GM23248 (cell line): ENCODE data around the gene ARHGAP26. TPM values are rescaled to one million over a fixed set of nuclear protein-coding genes. Genes with fewer than 3 reads are reported as not detected.
A peak's percentile ranks its signal among the peaks of the same experiment; 100 is the strongest.

Source experiments
- DNase-seq: peaks from one replicate; pipeline ENCODE4 v3.0.0-alpha.2; 2015
- H2AFZ ChIP-seq: fragments of 200-600 bp; sonication (generic); 2 replicates; pipeline ENCODE4 v1.6.1; 2016; ENCODE audit warnings: antibody characterized with exemption
- H3F3A ChIP-seq: fragments of 200-600 bp; sonication (generic); 2 replicates; pipeline ENCODE4 v1.6.1; 2016; ENCODE audit warnings: mild to moderate bottlenecking, antibody characterized with exemption, mixed run types; ENCODE audit not compliant: insufficient read depth
- H3K27ac ChIP-seq: fragments of 200-600 bp; sonication (generic); 2 replicates; pipeline ENCODE4 v1.5.1; 2016; ENCODE audit warnings: mild to moderate bottlenecking
- H3K27me3 ChIP-seq: fragments of 200-600 bp; sonication (generic); replicated peaks from 2 replicates; pipeline ENCODE4 v1.6.1; 2016; ENCODE audit warnings: mild to moderate bottlenecking; ENCODE audit not compliant: insufficient read depth
- H3K36me3 ChIP-seq: fragments of 200-600 bp; sonication (generic); 2 replicates; pipeline ENCODE4 v1.6.1; 2016; ENCODE audit warnings: low read depth, mild to moderate bottlenecking
- H3K4me1 ChIP-seq: fragments of 200-600 bp; sonication (generic); 2 replicates; pipeline ENCODE4 v1.6.1; 2016; ENCODE audit warnings: mild to moderate bottlenecking; ENCODE audit not compliant: insufficient read depth
- H3K4me2 ChIP-seq: fragments of 200-600 bp; sonication (generic); one replicate; pipeline ENCODE4 v1.6.1; 2016; ENCODE audit warnings: mild to moderate bottlenecking; ENCODE audit not compliant: unreplicated experiment
- H3K4me3 ChIP-seq: fragments of 200-600 bp; sonication (generic); 2 replicates; pipeline ENCODE4 v1.5.1; 2016; ENCODE audit warnings: mild to moderate bottlenecking
- H3K79me2 ChIP-seq: fragments of 200-600 bp; sonication (generic); 2 replicates; pipeline ENCODE4 v1.6.1; 2016; ENCODE audit warnings: mild to moderate bottlenecking; ENCODE audit not compliant: insufficient read depth
- H3K9ac ChIP-seq: fragments of 200-600 bp; sonication (generic); 2 replicates; pipeline ENCODE4 v1.6.1; 2016; ENCODE audit warnings: mild to moderate bottlenecking
- H3K9me2 ChIP-seq: fragments of 200-600 bp; sonication (generic); 2 replicates; pipeline ENCODE4 v1.6.1; 2016; ENCODE audit warnings: mixed run types, mild to moderate bottlenecking, moderate library complexity; ENCODE audit not compliant: insufficient read depth
- H3K9me3 ChIP-seq: fragments of 200-600 bp; sonication (generic); one replicate; pipeline ENCODE4 v1.6.1; 2017; ENCODE audit warnings: low read depth
- H4K20me1 ChIP-seq: fragments of 200-600 bp; sonication (generic); 2 replicates; pipeline ENCODE4 v1.6.0; 2016; ENCODE audit not compliant: insufficient read depth
- EZH2 ChIP-seq: fragments of 200-600 bp; sonication (generic); IDR thresholded peaks from 2 replicates; pipeline ENCODE4 v1.6.1; 2018; ENCODE audit warnings: antibody characterized with exemption, mild to moderate bottlenecking; ENCODE audit not compliant: insufficient read depth, poor library complexity, severe bottlenecking
- EZH2phosphoT487 ChIP-seq: fragments of 200-600 bp; sonication (generic); IDR thresholded peaks from 2 replicates; pipeline ENCODE4 v1.6.1; 2018; ENCODE audit warnings: antibody characterized with exemption, moderate library complexity, mild to moderate bottlenecking, low read depth; ENCODE audit not compliant: insufficient read depth
- WGBS, 2 experiments: methylation state at CpG; one replicate each; pipeline ENCODE4 v1.1.6; 2015 to 2017; ENCODE audit warnings: low lambda C conversion rate in 2 of 2, low coverage in 1 of 2; ENCODE audit errors: missing lambda C conversion rate in 2 of 2; 5-methylcytosine and 5-hydroxymethylcytosine counted together
- in situ Hi-C: fragments of 300-500 bp; cut with MboI; formaldehyde crosslinking; loops from 2 replicates; pipeline ENCODE4 v1.15.0; 2020
- polyA plus RNA-seq: library from polyadenylated mRNA; unstranded; fragments of >200 nt; fragmentation: Nextera tagmentation; extraction: Ambion mirVana; gene quantifications from 2 replicates; pipeline ENCODE4 v1.2.1, GENCODE V29; 2016
- total RNA-seq: library from RNA; depleted of rRNA; stranded (reverse); fragments of >200 nt; shearing (Covaris generic); gene quantifications from 2 replicates; pipeline ENCODE4 v1.2.3, GENCODE V29; 2014

Gene ARHGAP26
- total and polyA plus RNA-seq, 2 experiments from 2014 or later = 1.6 to 1.7 TPM

DNA sequence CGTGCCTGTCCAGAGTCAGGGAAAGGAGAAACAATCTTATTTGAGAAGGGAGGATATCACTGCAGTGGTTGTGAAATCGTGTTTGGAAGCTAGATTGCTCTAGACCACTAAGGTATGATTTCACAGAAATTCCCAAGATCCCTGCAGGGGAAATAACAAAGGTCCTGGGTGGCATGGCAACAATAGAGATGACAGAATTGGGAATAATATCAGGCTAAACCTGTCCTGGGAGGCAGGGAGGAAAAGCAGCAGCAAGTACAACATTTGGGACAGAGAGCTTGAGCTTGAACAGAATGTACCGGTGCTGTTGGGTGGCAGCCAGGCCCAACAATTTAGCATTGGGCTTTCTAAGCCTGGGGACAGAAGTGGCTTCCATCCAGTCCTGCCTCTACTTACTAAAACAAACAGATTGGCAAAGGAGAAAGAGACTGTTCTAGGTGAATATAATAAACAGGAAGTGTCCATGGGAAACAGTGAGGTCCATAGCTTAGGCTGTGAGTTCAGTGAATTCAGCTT lies 17.0 kb upstream of the ARHGAP26 start:
- 12 to 16% methylated on average over 3 of the region's 3 CpGs for WGBS, 2 experiments
- Histone ChIP-seq H3F3A (peaks cover 17% of the 10 kb centered on the region), H3K9me3 (no peaks in the 10 kb centered on the region), H2AFZ (peak overlapping the region; percentile 23; the same call in 1 of the 2 replicates), H3K27me3 (no peaks in the 10 kb centered on the region), H3K4me1 (peaks cover 26% of the 10 kb centered on the region), H3K79me2 (no peaks in the 10 kb centered on the region), H3K9ac (no peak overlapping the region), H4K20me1 (no peaks in the 10 kb centered on the region), H3K9me2 (no peaks in the 10 kb centered on the region), H3K27ac (no peak overlapping the region), H3K4me2 (no peak overlapping the region), H3K36me3 (no peaks in the 10 kb centered on the region), H3K4me3 (no peak overlapping the region)
- TF ChIP-seq EZH2phosphoT487 (no peak), EZH2 (no peak)
- in situ Hi-C loops = no loop called here
- peak; percentile 43 for DNase-seq

DNA sequence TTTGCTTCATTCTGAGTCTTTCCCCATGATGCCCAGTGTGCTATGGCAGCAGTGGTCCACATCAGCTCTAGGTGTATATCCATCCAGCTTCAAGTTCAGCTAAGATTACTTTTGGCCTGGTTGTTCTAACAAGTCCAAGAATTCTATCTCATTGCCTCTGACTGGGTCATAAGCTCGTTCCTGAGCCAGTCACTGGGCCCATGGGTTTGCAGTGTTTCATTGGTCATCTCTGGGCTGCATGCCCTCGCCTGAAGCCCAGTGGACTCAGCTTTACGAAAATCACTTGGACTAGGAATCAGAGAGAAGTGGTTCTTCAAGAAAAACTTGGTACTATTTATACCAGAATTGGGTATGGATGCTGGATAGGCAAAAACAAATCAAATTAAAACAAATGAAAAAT lies 16.1 kb upstream of the ARHGAP26 start:
- in situ Hi-C loops = no loop called here
- no peak overlapping the region for H2AFZ ChIP-seq
- H4K20me1 ChIP-seq = no peaks in the 10 kb centered on the region
- H3K4me2 ChIP-seq = no peak overlapping the region
- H3K4me1 ChIP-seq = peaks cover 17% of the 10 kb centered on the region
- peaks cover 8% of the 10 kb centered on the region for H3F3A ChIP-seq
- H3K79me2 ChIP-seq = no peaks in the 10 kb centered on the region
- no peaks in the 10 kb centered on the region for H3K27me3 ChIP-seq
- H3K9ac ChIP-seq = no peak overlapping the region
- H3K4me3 ChIP-seq = no peak overlapping the region
- no peak for DNase-seq
- WGBS, 2 experiments = 84 to 85% methylated on average over 3 of the region's 3 CpGs
- no peaks in the 10 kb centered on the region for H3K9me2 ChIP-seq
- H3K36me3 ChIP-seq = no peaks in the 10 kb centered on the region
- TF ChIP-seq EZH2 (no peak), EZH2phosphoT487 (no peak)
- H3K9me3 ChIP-seq = no peaks in the 10 kb centered on the region
- no peak overlapping the region for H3K27ac ChIP-seq

GRCh38 chr5:142756576-142756975 lies 13.6 kb upstream of the ARHGAP26 start:
- H3K27ac ChIP-seq = no peak overlapping the region
- H4K20me1 ChIP-seq = no peaks in the 10 kb centered on the region
- 53 to 59% methylated on average over 3 of the region's 3 CpGs for WGBS, 2 experiments
- H3F3A ChIP-seq = no peaks in the 10 kb centered on the region
- no peak for DNase-seq
- no peaks in the 10 kb centered on the region for H3K36me3 ChIP-seq
- peaks cover 9% of the 10 kb centered on the region; the same call in 1 of the 2 replicates for H3K4me1 ChIP-seq
- no peak overlapping the region for H3K4me3 ChIP-seq
- H3K9me2 ChIP-seq = no peaks in the 10 kb centered on the region
- no peaks in the 10 kb centered on the region for H3K79me2 ChIP-seq
- H2AFZ ChIP-seq = no peak overlapping the region
- H3K9me3 ChIP-seq = no peaks in the 10 kb centered on the region
- H3K9ac ChIP-seq = no peak overlapping the region
- H3K4me2 ChIP-seq = no peak overlapping the region
- TF ChIP-seq EZH2phosphoT487 (no peak), EZH2 (no peak)
- no peaks in the 10 kb centered on the region for H3K27me3 ChIP-seq
- in situ Hi-C loops = no loop called here

GRCh38 chr5:142757564-142757963 lies 12.6 kb upstream of the ARHGAP26 start:
- no peak overlapping the region for H3K4me3 ChIP-seq
- in situ Hi-C loops = no loop called here
- no peak overlapping the region for H3K4me2 ChIP-seq
- no peaks in the 10 kb centered on the region for H4K20me1 ChIP-seq
- H3K36me3 ChIP-seq = no peaks in the 10 kb centered on the region
- no peaks in the 10 kb centered on the region for H3K9me2 ChIP-seq
- H2AFZ ChIP-seq = no peak overlapping the region
- H3K27ac ChIP-seq = no peak overlapping the region
- H3K27me3 ChIP-seq = no peaks in the 10 kb centered on the region
- no peak for DNase-seq
- peaks cover 8% of the 10 kb centered on the region; the same call in 1 of the 2 replicates for H3K4me1 ChIP-seq
- WGBS, 2 experiments = 79 to 82% methylated on average over 4 of the region's 4 CpGs
- H3F3A ChIP-seq = no peaks in the 10 kb centered on the region
- no peaks in the 10 kb centered on the region for H3K9me3 ChIP-seq
- no peak for TF ChIP-seq EZH2
- no peak for TF ChIP-seq EZH2phosphoT487
- no peaks in the 10 kb centered on the region for H3K79me2 ChIP-seq
- no peak overlapping the region for H3K9ac ChIP-seq
